GM20000 (cell line): ENCODE data around the gene OSBPL2.

Experiments
- DNase-seq: peaks from one replicate; pipeline ENCODE4 v3.0.0; 2012; ENCODE audit warnings: low spot score
- TF ChIP-seq, protein P1 (sequence below): IDR thresholded peaks from 2 replicates; pipeline ENCODE4 v1.5.1; 2012; ENCODE audit warnings: mild to moderate bottlenecking, control low read depth; ENCODE audit errors: extremely low read depth, missing control alignments

Gene OSBPL2

DNA sequence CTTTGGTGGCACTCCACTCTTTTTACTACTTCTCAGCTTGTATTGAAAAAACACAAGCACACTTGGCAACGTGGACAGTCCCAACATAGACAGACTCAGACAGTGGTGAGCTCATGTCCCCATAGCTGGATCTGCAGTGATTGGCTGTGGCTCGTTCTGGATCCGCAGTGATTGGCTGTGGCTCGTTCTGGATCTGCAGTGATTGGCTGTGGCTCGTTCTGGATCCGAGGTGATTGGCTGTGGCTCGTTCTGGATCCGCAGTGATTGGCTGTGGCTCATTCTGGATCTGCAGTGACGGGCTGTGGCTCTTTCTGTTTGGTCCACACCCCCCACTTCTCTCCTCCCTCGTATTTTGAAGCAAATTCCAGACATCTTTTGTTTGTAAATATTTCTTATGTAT, 28.0 kb downstream of the OSBPL2 start:
- TF ChIP-seq, protein P1, sequence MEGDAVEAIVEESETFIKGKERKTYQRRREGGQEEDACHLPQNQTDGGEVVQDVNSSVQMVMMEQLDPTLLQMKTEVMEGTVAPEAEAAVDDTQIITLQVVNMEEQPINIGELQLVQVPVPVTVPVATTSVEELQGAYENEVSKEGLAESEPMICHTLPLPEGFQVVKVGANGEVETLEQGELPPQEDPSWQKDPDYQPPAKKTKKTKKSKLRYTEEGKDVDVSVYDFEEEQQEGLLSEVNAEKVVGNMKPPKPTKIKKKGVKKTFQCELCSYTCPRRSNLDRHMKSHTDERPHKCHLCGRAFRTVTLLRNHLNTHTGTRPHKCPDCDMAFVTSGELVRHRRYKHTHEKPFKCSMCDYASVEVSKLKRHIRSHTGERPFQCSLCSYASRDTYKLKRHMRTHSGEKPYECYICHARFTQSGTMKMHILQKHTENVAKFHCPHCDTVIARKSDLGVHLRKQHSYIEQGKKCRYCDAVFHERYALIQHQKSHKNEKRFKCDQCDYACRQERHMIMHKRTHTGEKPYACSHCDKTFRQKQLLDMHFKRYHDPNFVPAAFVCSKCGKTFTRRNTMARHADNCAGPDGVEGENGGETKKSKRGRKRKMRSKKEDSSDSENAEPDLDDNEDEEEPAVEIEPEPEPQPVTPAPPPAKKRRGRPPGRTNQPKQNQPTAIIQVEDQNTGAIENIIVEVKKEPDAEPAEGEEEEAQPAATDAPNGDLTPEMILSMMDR, result no peak
- no peak for DNase-seq

DNA sequence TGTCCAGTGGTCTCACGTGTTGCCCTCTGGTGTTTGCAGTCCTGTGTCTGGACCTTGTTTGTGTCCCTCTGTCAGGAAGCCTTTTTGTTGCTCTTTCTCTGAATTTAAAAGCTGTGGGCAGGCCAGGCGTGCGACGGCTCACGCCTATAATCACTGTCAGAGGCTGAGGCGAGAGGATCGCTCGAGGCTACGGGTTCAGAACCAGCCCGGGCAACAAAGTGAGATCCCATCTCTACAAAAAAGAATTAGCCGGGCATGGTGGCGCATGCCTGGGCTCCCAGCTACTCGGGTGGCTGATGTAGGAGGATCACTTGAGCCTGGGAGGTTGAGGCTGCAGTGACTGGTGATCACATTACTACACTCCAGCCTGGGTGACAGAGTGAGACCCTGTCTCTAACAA, 28.5 kb downstream of the OSBPL2 start:
- TF ChIP-seq, protein P1, result no peak

GRCh38 chr20:62267543-62267942, 29.2 kb downstream of the OSBPL2 start:
- DNase-seq, result no peak
- TF ChIP-seq, protein P1, result no peak

More for the DNA sequence above, 28.5 kb downstream of the OSBPL2 start:
- DNase-seq, result no peak

- TF ChIP-seq, protein P1, result no peak
- no peak for DNase-seq
These were observed 30.0 kb downstream of the OSBPL2 start for GRCh38 chr20:62268228-62268900.

GRCh38 chr20:62269378-62269777, 31.1 kb downstream of the OSBPL2 start:
- DNase-seq, result no peak
- TF ChIP-seq, protein P1, result no peak

DNA sequence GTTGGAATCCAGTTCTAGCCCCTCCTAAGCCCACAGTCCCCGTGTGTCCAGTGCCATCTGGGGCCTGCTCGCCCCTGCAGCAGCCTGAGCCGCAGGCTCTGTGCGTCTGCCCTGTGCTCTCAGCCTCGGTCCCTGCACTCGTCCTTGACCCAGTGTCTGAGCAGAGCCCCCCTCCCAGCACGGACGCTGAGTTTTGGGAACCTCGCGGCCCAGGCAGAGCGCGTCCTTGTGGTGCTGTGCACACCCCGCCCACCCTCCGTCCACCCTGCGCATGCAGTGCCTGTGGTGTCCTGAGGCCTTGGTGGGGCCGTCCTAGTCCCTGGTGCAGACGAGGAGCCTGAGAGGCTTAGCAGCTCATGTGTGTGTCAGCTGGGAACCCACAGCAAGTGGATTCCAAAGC, 31.6 kb downstream of the OSBPL2 start:
- no peak for DNase-seq
- TF ChIP-seq, protein P1, result no peak

DNA sequence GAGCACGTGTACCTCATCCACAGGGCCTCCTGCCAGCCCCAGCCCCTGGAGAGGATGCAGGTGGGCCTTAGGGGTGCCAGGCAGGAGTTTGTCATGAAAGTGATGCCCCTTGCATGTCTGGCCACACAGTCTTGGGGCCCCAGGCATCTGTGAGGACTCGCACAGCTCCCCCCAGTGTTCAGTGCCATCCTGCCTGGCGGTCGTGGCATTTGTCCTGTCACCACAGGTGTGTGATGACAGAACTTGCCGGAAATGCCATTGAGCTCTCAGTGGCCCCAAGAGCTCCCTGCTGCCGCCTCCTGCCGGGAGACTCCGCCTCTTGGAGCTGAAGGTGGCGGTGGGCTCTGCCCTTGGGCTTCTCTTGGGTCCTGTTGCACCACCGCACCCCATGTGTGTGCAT, 33.9 kb downstream of the OSBPL2 start:
- TF ChIP-seq, protein P1, result no peak
- no peak for DNase-seq
